ENCODE results near the gene C21orf58. TPM values are rescaled to one million over a fixed set of nuclear protein-coding genes. Genes with fewer than 3 reads are reported as not detected.

C21orf58 gene
- total RNA-seq, 1 donor: 5.6 TPM

DNA sequence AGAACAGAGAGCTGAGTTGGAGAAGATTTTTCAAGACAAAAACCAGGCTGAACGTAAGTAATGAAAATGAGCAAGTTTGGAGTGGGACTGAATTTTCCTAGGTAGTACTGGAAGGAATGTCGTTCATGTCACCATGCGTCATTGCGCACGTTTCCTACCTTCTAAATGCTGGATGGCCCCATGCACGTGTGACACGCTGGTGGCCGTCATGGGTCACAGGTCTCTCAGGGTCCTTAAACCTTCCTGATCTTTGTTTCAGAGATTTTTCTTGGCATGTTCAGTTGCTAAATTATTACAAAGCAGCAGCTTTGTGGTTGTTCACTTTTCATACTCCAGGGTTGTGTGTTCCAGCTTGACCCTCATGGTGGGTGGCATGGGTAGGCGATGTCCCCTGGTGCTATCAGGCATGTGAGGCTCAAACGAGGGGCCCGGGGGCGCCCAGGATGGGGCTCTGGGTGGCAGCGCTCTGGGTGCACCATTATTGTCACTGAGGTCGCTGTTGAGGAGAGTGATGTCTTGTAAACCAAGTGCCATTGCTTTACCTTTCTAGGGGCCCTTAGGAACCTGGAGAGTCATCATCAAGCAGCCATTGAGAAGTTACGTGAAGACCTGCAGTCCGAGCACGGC is 25.6 kb upstream of the C21orf58 start:
- DNase-seq (ENCODE audit: low read depth): no peak
- H3K4me3 ChIP-seq (ENCODE audit: low read depth, low read length): no peak overlapping the region
- TF ChIP-seq, protein P1, sequence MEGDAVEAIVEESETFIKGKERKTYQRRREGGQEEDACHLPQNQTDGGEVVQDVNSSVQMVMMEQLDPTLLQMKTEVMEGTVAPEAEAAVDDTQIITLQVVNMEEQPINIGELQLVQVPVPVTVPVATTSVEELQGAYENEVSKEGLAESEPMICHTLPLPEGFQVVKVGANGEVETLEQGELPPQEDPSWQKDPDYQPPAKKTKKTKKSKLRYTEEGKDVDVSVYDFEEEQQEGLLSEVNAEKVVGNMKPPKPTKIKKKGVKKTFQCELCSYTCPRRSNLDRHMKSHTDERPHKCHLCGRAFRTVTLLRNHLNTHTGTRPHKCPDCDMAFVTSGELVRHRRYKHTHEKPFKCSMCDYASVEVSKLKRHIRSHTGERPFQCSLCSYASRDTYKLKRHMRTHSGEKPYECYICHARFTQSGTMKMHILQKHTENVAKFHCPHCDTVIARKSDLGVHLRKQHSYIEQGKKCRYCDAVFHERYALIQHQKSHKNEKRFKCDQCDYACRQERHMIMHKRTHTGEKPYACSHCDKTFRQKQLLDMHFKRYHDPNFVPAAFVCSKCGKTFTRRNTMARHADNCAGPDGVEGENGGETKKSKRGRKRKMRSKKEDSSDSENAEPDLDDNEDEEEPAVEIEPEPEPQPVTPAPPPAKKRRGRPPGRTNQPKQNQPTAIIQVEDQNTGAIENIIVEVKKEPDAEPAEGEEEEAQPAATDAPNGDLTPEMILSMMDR (IDR thresholded peaks at IDR 0.05; ENCODE audit: insufficient read depth, low read depth, low read length): no peak

DNA sequence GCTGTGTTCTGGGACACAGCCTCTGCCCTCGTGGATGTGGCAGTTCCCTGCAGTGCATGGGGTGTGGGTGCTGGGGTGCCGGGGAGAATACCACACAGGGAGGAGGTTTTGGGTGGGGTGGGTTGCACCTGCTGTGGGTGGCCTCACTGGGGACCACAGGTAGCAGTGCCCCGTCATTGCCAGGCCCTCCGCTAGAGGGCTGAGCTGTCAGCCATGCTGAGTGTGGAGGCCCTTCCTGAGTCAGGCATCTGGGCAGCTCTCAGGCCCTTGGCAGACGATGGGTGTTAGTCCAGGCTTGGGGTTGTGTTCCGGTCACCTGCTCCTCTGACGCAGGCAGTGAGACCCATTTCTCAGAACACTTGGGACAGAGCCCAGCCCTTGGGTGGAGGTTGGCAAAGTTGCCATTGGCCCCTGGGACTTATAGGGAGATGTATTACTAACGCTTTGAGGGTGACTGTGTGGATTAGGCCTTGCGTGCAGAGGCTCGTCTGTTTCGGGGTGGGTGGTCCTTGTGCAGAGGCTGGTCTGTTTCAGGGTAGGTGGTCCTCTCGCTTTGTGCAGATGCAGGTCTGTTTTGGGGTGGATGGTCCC is 24.2 kb upstream of the C21orf58 start:
- no peak for DNase-seq (ENCODE audit: low read depth)
- H3K4me3 ChIP-seq (ENCODE audit: low read depth, low read length): no peak overlapping the region
- TF ChIP-seq, protein P1 (IDR thresholded peaks at IDR 0.05; ENCODE audit: insufficient read depth, low read depth, low read length): no peak

DNA sequence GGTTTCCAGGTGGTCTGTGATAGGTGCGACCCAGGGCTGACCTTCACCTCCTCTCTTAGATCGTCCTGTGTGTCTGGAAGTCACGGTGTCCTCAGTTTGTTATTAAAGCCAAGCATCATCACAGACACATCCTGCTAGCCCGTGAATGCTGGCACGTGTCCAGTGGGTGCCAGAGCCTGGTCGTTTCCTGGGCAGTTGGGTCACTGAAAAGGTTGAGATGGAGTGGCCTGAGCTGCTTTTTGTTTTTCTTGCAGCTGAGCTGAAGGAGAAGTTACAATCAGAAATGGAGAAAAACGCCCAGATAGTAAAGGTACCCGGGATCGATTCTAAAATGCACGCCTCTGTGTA is 23.5 kb upstream of the C21orf58 start:
- no peak for DNase-seq (ENCODE audit: low read depth)
- H3K4me3 ChIP-seq (ENCODE audit: low read depth, low read length): no peak overlapping the region
- TF ChIP-seq, protein P1 (IDR thresholded peaks at IDR 0.05; ENCODE audit: insufficient read depth, low read depth, low read length): no peak

DNA sequence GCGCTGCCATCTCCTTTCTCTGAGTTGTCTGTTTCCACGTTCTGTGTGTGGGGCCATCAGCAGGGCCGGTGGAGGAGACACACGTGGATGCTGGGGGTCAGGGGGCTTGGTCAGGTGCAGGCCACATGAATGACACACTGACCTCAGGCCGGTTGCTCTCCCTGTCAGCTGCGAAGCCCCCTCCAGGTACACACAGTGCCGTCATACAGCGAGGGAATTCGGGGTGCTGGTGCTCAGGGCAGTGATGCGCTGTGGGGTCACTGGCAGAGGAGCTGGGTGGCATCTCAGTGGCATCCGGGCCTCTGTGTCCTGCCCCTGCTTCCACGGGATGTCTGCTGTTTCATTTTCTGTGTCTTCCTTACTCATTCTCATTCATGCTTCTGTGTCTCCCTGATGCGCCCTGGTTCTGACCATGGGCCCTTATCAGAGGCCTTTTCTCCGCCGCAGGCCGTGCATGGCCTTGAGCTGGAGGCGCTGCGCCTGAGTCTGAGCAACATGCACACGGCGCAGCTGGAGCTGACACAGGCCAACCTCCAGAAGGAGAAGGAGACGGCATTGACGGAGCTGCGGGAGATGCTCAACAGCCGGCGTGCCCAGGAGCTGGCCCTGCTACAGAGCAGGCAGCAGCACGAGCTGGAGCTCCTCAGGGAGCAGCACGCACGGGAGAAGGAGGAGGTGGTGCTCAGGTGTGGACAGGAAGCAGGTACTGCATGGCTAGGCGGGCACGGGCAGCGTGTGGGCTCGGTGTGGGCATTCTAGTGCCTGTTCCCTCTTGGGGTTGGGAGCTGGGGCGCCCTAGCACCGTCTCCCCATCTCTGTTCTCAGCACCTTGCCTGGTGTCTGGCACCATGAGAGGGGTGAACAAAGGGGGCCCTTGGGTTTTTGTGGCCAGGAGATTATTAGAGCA is 22.9 kb upstream of the C21orf58 start:
- H3K4me3 ChIP-seq (ENCODE audit: low read depth, low read length): no peak overlapping the region
- TF ChIP-seq, protein P1 (IDR thresholded peaks at IDR 0.05; ENCODE audit: insufficient read depth, low read depth, low read length): no peak
- DNase-seq (ENCODE audit: low read depth): no peak

DNA sequence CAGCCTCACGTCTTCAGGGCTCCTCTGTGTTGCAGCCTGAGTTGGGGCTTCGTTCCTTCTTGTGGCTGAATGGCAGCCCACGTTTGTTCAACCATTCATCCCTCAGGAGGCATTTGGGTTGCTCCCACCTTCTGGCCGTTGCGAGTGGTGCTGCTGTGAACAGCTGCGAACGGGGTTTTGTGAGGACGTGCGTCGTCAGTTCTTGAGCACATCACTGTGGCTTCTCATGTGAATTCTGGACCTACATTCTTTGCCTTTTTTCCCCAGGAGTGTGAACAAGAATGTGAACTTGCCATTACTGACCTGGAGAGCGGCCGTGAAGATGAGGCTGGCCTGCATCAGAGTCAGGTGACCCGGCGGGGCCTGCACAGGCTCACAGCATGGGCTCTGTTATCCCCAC is 22.2 kb upstream of the C21orf58 start:
- H3K4me3 ChIP-seq (ENCODE audit: low read depth, low read length): no peak overlapping the region
- no peak for DNase-seq (ENCODE audit: low read depth)
- TF ChIP-seq, protein P1 (IDR thresholded peaks at IDR 0.05; ENCODE audit: insufficient read depth, low read depth, low read length): no peak

DNA sequence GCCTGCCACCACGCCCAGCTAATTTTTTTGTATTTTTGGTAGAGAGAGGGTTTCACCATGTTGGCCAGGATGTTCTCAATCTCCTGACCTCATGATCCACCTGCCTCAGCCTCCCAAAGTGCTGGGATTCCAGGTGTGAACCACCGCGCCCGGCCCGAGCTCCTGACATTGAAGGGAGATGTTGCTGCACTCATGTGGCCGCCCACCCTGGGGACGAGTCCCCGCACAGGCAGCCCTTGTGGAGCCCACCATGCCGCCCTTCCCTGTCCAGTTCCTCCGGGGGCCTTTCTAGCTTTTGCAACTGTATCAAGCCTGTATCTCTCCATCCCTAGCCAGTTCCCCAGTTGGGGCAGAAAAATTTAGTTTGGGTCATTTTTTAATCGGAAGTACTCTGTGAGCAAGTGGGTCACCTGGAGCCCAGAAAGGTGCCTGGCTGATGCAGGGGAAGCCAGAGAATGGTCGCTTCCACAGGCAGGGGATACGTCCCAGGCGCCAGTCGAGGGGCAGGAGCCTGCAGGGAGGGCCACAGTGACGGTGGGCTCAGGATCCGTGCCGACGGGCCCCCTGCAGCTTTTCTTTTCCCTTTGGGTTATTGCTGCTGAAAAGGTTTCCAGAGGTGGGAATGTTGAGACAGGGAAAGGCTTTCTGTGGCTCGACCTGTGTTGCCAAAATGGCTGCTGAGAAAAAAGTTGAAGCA is 20.7 kb upstream of the C21orf58 start:
- DNase-seq (ENCODE audit: low read depth): no peak
- H3K4me3 ChIP-seq (ENCODE audit: low read depth, low read length): no peak overlapping the region
- TF ChIP-seq, protein P1 (IDR thresholded peaks at IDR 0.05; ENCODE audit: insufficient read depth, low read depth, low read length): no peak

Data from fibroblast of villous mesenchyme (primary cell).